Stimulated activated CD8-positive, alpha-beta memory T cell treated with anti-CD3 and anti-CD28 coated beads, Interleukin-12 subunit alpha, Interleukin-12 subunit beta, amount 100 ng/mL, for 24 hours (primary cell): ENCODE measurements around the gene GABBR2.

Experiments used
- DNase-seq: peaks from one replicate; pipeline ENCODE4 v3.0.0-alpha.2; 2020; ENCODE audit errors: extremely low read depth

Gene GABBR2

GRCh38 chr9:98721643-98722042, 12.9 kb upstream of the GABBR2 start:
- no peak for DNase-seq

GRCh38 chr9:98720402-98720801, 11.7 kb upstream of the GABBR2 start:
- no peak for DNase-seq

GRCh38 chr9:98719055-98719454, 10.3 kb upstream of the GABBR2 start:
- DNase-seq, result no peak

- no peak for DNase-seq
Measured at GRCh38 chr9:98714833-98715232, 6.1 kb upstream of the GABBR2 start.

GRCh38 chr9:98712987-98713386, 4.3 kb upstream of the GABBR2 start:
- DNase-seq, result no peak

GRCh38 chr9:98709968-98710965, 1.5 kb upstream of the GABBR2 start:
- DNase-seq, result no peak

GRCh38 chr9:98708103-98708932, 417 bp downstream of the GABBR2 start:
- DNase-seq, result no peak

GRCh38 chr9:98707166-98708102, 1.3 kb downstream of the GABBR2 start:
- no peak for DNase-seq

GRCh38 chr9:98706651-98707165, 2.0 kb downstream of the GABBR2 start:
- no peak for DNase-seq

- DNase-seq, result no peak
Measured at GRCh38 chr9:98702835-98703380, 5.8 kb downstream of the GABBR2 start.

- DNase-seq, result no peak
Measured at GRCh38 chr9:98702340-98702739, 6.4 kb downstream of the GABBR2 start.

- no peak for DNase-seq
Measured at GRCh38 chr9:98701576-98701975, 7.2 kb downstream of the GABBR2 start.

- DNase-seq, result no peak
Measured at GRCh38 chr9:98700801-98701200, 7.9 kb downstream of the GABBR2 start.

- DNase-seq, result no peak
Measured at GRCh38 chr9:98698856-98699255, 9.9 kb downstream of the GABBR2 start.

- DNase-seq, result no peak
Measured at GRCh38 chr9:98694943-98695342, 13.8 kb downstream of the GABBR2 start.

GRCh38 chr9:98692392-98692791, 16.3 kb downstream of the GABBR2 start:
- no peak for DNase-seq

GRCh38 chr9:98691890-98692289, 16.8 kb downstream of the GABBR2 start:
- no peak for DNase-seq

- no peak for DNase-seq
Measured at GRCh38 chr9:98690686-98691085, 18.0 kb downstream of the GABBR2 start.

GRCh38 chr9:98688710-98689495, 19.8 kb downstream of the GABBR2 start:
- DNase-seq, result no peak

- no peak for DNase-seq
Measured at GRCh38 chr9:98687911-98688310, 20.8 kb downstream of the GABBR2 start.
